PC-3 (cell line): ENCODE measurements around the gene LRP5.

ENCODE experiments used
- CTCF ChIP-seq: fragments of 300-600 bp; sonication (generic); conservative IDR thresholded peaks from 2 replicates; pipeline ENCODE4 v1.5.1; 2017; ENCODE audit warnings: antibody characterized with exemption, low read depth, mild to moderate bottlenecking, low read length
- EZH2 ChIP-seq: fragments of 300-600 bp; sonication (generic); IDR thresholded peaks from one replicate; pipeline ENCODE4 v1.6.1; 2017; ENCODE audit warnings: antibody characterized with exemption, mild to moderate bottlenecking, low read length; ENCODE audit not compliant: unreplicated experiment
- EZH2phosphoT487 ChIP-seq: fragments of 300-600 bp; sonication (generic); IDR thresholded peaks from 2 replicates; pipeline ENCODE4 v1.6.1; 2018; ENCODE audit warnings: mild to moderate bottlenecking, antibody characterized with exemption, low read length, borderline replicate concordance

GRCh38 chr11:68266936-68267880 lies 45.2 kb upstream of the LRP5 start:
- no peak for TF ChIP-seq CTCF
- no peak for TF ChIP-seq EZH2phosphoT487
- TF ChIP-seq EZH2: no peak
